NCI-H524 treated with DMSO at 0.1 percent for 48 hours (cell line): Measurements from ENCODE around the gene TULP3.

ENCODE experiments used
- DNase-seq: peaks from one replicate; lab custom pipeline; 2025; lab: John Stamatoyannopoulos, UW

TULP3 gene

DNA sequence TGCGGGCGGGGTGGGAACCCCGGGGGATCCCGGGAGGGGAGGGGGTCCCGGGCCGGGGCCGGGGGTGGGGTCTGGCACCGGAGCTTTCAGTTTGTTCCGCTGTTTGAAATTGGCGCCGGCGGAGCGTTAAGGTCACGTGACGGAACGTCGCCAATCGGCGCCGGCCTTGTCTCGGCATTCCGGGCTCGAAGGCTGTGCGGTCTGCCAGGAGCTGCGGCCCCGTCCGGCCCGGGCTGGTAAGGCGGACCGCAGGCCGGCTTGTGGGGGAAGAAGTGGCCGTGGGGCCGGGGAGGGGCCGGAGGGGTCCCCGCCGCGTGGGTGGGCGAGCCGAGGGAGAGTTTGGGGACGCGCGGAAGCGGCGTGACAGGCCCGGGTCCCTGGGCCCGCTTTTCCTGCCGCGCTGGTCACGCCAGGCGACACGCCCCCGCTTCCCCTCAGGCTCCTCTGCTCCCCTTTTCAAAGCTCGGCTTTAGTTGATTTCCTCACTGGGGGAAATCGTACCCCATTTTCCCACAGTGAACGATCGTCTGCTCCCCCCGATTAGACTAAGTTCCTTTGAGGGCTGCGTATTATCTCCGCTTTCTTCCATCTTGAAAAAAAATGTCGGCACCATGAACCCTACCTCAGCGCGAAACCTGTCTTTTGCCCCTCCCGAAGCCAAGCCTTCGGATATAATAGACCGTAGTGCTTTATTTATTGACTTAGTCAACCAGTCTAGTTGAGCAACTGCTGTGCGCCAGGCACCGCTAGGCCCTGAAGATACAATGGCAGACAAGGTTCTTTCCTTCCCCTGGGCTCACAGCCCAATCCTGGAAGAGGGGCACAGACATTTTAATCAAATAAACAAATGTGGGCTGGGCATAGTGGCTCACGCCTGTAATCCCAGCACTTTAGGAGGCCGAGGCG, 13.4 kb upstream of the TULP3 start, which contains the start of the genes FOXM1 and RHNO1:
FOXM1 (minus strand) TSS at position 128 of the 906 bp plus-strand sequence. CDS start 2,696 bp downstream, outside the sequence.
RHNO1 (plus strand) TSS at position 177 of the 906 bp plus-strand sequence. CDS start 8,144 bp downstream, outside the sequence.
- peak; percentile 8 for DNase-seq

DNA sequence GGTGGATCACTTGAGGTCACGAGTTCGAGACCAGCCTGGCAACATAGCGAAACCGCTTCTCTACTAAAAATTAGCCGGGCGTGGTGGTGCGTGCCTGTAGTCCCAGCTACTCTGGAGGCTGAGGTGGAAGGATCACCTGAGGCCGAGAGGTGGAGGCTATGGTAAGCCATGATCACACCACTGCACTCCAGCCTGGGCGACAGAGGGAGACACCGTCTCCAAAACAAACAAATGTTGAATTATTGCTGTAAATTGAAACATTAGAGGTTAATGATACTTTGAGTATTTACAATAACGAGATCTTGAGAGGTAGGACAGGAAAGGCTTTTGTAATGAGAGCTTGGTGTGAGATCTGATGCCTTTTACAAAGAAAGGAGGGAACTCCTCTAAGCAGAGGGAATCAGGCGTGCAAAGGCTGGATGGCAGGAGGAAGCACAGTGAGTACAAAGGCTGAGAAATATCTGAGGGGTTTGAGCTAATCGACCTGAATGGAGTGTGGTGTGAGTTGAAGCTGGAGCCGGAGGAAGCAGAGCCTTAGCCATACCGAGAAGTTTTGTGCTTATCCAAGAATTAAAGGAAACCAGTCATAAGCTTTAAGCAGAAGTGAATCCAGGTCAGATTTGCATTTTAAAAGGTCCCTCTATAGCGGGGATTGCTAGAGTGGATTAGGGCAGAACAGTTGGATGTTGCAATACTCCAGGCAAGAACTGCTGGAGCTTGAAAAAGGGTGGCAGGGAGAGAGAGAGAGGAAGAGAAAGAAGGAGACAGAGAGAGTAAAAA, 12.5 kb upstream of the TULP3 start:
- no peak for DNase-seq

DNA sequence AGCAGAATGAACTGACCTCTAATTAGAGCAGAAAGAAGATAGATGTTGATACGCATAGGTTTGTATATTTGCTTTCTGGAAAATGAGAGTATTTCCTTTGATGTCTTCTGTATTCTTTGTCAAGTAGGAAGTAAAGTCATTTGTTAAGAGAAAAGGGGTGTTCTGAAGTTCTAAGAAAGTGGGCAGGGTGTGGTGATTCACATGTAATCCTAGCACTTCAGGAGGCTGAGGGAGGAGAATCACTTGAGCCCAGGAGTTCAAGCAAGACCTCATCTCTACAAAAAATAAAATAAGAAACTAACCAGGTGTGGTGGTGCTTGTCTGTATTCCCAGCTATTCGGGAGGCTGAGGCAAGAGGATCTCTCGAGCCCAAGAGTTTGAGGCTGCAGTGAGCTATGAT, 10.8 kb upstream of the TULP3 start:
- DNase-seq = no peak

DNA sequence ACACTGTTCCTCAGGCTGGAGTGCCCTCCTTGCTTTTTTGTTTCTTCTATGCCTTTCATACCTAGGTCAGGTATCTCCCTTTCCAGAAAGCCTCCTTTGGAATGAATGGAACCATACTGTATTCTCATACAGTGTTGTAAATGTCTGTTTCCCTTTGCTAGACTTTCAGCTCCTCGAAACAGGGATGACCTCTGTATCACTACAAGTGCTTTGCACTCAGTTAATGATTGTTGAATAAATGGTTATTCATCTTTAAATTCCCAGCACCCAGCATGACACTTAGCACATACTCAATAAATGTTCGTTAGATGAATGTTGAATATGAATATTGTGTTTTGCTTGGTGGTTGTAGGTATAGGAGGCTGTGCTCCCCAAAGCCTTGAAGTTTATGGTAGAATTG, 5.9 kb upstream of the TULP3 start:
- DNase-seq = no peak

DNA sequence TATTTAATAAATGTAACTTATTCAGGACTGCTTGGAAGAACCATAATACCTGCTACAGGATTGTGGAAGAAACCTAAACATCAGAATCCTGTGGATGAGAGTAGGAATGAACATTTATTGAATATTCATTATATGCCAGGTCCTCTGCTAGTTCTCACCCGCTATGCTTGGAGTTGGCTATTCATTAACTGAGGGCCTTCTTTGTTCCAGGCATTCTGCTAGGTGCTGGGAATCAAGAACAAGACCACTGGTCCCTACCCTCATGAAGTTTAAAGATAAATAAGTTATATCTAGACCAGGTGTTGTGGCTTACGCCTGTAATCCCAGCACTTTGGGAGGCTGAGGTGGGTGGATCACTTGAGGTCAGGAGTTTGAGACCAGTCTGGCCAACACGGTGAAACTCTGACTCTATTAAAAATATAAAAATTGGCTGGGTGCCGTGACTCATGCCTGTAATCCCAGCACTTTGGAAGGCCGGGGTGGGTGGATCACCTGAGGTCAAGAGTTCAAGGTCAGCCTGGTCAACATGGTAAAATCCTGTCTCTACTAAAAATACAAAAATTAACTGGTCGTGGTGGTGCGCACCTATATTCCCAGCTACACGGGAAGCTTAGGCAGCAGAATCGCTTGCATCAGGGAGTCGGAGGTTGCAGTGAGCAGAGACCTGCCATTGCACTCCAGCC, 3.8 kb upstream of the TULP3 start:
- no peak for DNase-seq

DNA sequence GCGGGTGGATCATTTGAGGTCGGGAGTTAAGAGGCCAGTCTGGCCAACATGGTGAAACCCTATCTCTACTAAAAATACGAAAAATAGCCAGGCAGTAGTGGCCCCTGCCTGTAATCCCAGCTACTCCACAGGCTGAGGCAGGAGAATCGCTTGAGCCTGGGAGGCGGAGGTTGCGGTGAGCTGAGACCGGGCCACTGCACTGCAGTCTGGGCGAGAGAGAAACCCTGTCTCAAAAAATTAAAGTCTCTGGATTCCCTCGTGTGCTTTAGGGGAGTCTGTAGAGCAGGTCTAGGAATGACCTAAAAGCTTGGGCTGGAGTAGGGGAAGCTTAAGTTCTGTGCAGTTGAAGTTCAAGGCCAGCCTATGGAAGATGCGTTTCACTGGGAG, 697 bp upstream of the TULP3 start:
- no peak for DNase-seq

DNA sequence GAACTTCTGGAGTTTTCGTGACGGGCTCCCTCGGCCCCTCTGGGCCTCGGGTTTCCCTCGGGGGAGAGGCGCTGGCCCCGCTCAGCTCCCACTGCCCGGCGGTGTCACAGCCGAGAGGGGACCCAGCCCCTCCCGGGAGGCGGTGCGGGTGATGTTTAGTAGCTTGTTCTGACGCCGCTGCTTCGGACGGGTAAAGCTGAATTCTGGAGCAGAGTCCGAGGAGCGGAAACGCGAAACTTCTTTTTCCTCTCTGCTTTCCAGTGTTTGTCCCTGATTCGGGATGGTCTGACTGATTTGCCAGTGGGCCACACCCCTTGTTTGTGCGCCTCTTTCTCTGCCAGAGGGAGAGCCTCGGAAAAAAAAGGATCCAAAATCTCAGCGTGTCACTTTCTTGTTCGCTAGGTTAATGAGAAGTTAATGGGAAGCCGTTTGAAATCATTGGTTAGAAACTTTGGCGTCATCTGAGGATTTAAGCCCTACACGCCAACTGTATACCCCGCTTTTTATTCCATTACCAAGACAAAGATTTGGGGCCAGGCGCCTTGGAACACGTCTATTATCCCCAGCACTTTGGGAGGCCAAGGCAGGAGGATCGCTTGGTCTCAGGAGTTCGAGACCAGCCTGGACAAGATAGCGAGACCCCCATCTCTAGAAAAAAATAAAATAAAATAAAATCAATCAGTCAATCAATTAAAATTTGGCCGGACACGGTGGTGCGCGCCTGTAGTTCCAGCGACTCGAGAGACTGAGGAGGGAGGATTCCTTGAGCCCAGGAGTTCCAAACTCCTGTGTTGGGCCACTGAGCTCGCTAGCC, 756 bp downstream of the TULP3 start:
- no peak for DNase-seq

DNA sequence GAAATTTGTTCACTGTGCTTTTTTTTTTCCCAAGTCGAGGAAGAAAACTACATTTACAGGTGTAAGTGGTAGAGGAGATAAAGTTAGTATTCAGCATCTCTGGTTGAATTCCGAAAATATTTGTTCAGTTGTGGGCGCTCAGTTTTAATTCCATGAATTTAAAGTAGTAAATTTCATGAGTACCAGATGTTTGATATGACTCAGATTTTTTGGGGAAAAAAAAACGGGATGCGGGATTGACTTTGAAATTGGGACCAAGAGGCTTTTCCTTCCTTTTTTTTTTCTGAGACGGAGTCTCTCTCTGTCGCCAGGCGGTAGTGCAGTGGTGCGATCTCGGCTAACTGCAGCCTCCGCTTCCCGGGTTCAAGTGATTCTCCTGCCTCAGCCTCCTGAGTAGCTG, 1.6 kb downstream of the TULP3 start:
- no peak for DNase-seq

DNA sequence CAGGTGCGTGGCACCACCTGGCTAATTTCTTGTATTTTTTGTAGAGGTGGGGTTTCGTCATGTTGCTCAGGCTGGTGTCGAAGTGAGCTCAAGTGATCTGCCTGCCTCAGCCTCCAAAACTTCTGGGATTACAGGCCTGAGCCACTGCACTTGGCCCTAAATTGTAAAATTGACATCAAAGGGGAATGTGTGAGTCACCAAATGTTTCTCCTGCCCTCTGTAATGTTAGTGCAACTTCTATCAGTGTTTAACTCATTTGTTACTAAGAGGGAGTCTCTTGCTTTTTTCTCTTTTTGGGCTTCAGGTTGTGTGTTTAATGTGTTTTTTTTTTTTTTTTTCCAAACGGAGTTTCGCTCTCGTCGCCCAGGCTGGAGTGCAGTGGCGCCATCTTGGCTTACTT, 2.3 kb downstream of the TULP3 start:
- DNase-seq = no peak

DNA sequence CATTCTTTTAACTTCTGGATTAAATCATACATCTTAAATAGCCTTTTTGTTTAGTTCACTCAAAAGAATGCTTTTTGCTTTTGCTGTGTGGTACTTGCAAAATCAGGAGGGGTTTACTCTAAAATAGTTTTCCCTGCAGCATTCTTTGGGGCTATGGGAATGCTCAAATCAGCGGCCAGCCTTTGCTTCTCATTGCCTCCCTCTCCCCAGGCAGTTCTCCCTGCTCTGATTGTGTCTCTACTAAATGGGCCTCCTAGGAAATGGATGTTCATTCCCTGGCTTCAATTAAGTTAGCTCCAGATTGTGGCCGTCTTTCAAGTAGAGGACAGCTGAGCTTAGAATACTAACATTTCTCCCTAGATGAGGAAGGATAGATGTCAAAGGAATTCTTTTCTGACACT, 4.4 kb downstream of the TULP3 start:
- no peak for DNase-seq

DNA sequence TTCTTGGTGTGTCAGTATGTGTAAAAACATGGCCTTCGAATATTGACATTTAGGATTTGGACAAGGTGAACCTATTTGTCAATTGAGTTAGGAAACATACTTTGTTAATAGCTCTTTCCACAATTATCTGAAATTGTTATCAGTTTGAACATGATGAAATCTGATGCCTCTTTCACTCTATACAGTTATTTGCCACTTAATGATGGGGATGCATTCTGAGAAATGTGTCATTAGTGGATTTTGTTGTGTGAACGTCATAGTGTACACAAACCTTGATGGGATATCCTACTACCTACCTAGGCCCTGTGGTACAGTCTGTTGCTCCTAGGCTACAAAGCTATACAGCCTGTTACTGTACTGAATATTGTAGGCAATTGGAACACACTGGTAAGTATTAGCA, 4.8 kb downstream of the TULP3 start:
- DNase-seq = no peak

DNA sequence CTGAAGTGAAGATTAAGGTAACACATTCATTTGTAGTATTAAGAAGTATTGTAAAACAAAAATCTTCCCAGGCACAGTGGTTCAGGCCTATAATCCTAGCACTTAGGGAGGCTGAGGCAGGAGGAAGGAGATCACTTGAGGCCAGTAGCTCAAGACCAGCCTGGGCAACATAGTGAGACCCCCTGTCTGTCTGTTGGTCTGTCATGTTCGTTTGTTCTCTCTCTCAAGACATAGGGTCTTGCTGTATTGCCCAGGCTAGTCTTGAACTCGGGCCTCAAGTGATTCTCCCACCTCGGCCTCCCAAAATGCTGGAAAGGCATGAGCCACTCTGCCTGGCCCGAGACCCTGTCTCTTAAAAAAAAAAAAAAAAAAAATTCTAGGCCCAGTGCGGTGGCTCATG, 6.7 kb downstream of the TULP3 start:
- no peak for DNase-seq

DNA sequence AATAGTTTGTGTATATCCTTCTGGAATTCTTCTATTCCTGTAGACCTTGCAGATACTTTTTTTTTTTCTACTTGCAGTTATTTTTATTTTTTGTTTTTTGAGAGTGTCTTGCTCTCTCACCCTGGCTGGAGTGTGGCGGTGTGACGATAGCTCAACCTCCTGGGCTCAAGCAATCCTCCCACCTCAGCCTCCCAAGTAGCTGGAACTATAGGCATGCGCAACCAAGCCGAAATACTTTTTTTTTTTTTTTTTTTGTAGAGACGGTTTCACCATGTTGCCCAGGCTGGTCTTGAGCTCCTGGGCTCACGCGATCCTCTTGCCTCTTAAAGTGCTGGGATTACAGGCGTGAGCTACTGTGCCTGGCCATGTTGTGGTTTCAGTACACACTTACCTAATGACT, 10.0 kb downstream of the TULP3 start:
- DNase-seq = no peak

DNA sequence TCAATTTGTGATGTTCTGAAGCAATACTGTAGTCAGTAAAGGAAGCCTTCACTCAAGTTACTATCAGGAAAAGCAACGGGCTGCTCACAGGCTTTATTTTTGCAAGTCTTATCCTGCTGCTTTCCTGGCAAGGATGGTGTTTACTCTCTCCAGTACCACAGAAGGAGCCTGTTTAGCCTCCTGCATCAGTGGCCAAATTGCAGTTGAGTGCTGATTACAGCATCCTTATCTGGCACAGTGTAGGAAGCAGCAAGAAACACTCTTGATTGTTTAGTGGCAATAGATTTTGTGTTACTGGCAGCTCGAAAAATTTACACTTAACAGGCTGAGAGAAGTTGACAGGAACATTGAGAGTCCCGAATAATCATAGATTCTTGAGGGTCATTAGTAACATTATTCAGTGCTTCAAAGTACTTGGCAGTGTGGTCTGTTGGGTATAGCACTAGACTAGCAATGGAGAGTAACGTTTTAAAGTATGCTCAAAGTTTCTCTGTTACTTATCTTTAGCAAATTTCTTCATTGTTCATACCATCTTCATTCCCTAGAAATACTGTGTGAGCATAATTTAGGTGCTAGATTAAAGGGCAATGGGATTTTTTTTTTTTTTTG, 11.7 kb downstream of the TULP3 start:
- no peak for DNase-seq

DNA sequence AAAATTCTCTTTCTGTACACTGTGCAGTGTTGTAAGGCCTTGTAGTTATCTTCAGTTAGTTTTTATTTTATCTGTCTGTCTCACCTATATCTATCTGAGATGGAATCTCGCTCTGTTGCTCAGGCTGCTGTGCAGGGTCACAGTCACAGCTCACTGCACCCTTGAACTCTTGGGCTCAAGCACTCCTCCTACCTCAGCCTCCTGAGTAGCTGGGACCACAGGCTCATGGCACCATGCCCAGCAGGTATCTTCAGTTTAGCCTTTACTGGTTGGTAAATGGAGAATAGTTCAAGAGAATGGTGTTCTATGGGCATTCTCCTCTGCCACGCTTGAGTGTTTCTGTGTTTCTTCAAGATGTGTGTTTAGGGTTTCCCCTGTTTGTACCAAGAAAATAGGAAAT, 13.6 kb downstream of the TULP3 start:
- DNase-seq = no peak

DNA sequence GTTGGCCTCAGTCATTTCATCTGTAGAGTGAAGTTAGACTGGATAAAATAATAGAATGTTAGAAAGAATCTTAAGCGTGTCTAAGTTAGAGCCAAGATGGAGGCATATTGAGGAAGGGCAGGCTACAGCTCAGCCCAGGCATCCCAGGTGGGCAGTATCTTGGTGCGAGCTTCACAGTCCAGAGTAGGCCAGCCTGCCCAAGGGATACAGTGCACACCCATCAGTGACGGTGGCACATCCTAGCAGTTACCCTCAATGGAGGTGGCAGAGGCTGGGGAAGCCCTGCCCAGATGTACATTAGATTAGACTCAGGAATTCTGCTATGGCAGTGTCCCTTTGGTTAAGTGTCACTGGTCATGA, 21.5 kb downstream of the TULP3 start:
- DNase-seq = no peak

DNA sequence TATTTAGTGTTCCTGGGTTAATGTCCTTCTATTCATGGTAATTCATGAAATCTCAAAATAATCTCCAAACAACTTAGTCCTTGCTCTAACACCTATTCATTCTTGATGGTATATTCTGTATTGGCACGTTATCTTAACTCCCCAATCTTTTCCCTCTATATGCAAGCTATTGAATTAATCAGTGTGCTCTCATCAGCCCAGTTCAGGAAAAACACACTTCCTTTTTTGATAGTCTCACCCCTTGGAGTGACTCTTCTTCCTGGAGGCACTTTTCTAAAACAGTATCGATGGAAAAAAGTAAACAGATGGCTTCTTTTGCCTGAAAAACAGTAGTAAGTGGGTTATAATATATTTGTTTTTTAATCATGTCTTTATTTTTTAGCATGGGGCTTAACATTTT, 28.6 kb downstream of the TULP3 start:
- no peak for DNase-seq

DNA sequence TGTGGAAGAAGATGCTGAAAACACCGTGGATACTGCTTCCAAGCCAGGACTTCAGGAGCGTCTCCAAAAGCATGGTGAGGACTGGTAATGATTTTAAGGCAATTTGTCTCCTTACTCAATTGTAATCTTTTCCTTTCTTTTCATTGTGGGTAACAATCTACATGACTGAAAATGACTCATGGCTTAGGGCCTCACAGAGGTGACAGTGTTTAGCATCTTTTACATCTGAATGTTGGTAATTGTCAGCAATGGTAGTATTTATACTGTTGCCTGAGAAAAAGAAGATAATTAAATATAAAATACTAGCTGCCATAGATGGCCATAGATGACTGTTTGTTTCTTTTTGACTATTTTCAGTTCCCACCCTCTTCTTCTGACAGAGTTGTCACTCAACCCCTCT, 31.6 kb downstream of the TULP3 start:
- DNase-seq = no peak

DNA sequence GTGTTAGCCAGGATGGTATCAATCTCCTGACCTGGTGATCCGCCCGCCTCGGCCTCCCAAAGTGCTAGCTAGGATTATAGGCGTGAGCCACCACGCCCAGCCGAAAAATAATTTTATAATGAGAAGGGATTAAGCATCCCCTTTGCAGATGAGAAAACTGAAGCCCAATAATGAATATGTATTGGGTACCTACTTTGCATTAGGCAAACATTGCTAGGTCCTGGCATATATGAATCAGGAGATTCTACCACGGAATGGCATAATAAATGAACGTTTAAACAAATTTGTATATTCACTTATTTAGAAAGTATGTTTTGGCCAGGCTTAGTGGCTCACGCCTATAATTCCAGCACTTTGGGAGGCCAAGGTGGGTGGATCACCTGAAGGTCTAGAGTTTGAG, 32.4 kb downstream of the TULP3 start:
- no peak for DNase-seq

DNA sequence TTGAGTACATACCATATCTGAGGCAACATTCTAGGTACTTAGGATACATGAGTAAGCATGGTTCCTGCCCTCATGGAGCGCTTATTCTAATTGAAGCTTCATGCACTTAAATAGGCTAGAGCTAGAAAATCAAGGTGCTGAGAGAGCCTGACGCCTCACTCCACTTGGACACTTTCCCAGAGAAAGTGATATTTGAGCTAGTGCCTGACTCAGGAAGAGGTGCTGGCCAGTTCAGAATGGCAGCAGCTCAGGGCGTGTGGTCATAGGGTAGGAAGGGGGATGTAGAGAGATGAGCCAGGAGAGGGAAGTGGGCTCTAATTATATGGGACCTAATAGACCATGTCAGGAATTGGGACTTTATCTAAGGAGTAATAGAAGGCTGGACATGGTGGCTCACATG, 33.3 kb downstream of the TULP3 start:
- no peak for DNase-seq

DNA sequence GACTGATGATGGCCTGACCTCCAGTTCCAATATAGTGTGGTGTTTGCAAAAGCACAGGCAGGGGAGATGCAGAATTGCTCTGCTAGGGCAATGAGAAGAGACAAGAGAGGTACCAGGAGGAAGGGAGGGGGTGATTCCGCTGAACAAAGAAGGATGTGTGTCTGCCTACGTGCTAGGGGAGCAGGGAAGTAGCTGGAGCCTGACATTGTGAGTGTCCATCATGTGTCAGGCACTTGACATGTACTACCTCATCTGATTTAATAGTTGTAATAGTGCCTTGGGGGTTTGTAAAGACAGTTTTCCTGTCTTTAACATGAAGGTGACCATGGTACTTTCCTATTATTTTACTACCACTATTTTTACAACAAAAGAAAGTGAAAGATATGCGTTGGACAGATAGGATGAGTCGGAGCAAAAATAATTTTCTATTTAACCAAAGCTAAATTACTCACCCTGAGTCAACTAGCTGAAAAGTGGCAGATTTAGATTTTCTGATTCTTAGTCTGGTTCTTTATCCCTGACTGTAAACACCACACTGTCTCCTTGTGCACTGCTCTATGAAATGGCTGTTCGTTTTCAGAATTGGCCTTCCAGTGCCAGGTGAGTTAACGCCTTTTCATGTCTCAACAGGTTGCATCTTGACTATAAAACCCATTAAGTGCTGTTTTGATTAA, 34.8 kb downstream of the TULP3 start:
- no peak for DNase-seq
